GM18526 (cell line): Measurements from ENCODE around the gene SRI.

ENCODE experiments used
- POLR2A ChIP-seq: IDR thresholded peaks from 3 replicates; pipeline ENCODE4 v1.6.1; 2011; ENCODE audit not compliant: insufficient read length; ENCODE audit errors: extremely low read depth

Gene SRI

GRCh38 chr7:88165697-88166096, 54.1 kb downstream of the SRI start:
- no peak for TF ChIP-seq POLR2A

- TF ChIP-seq POLR2A, result no peak
These were observed 63.5 kb downstream of the SRI start for GRCh38 chr7:88156356-88156755.

GRCh38 chr7:88155756-88156155, 64.1 kb downstream of the SRI start:
- no peak for TF ChIP-seq POLR2A
